HL-60 (cell line): ENCODE results near the gene OR52B6.

Source experiments
- DNase-seq, 2 experiments: peaks; one replicate each; pipeline ENCODE4 v3.0.0-alpha.2; 2010 to 2020; ENCODE audit warnings: low read depth in 1 of 2, low spot score in 1 of 2
- H3K27ac ChIP-seq: fragments of 250-450 bp; sonication (Bioruptor Pico); replicated peaks from 2 replicates; pipeline ENCODE4 v1.5.1; 2020; ENCODE audit warnings: mild to moderate bottlenecking, moderate library complexity
- H3K27me3 ChIP-seq: fragments of 250-450 bp; sonication (Bioruptor Pico); 2 replicates; pipeline ENCODE4 v1.5.1; 2021; ENCODE audit warnings: mild to moderate bottlenecking, moderate library complexity; ENCODE audit not compliant: insufficient read depth, poor library complexity, severe bottlenecking
- H3K4me3 ChIP-seq: replicated peaks from 2 replicates; pipeline ENCODE4 v1.5.1; 2011; ENCODE audit warnings: mild to moderate bottlenecking, control low read depth, low read length; ENCODE audit not compliant: insufficient read depth
- CTCF ChIP-seq: IDR thresholded peaks from one replicate; pipeline ENCODE4 v1.5.1; 2011; ENCODE audit warnings: low read length, control low read depth, inconsistent platforms; ENCODE audit not compliant: insufficient read depth
- GABPA ChIP-seq: IDR thresholded peaks from 2 replicates; pipeline ENCODE4 v1.6.1; 2012; ENCODE audit warnings: low read depth
- POLR2AphosphoS5 ChIP-seq: IDR thresholded peaks from 2 replicates; pipeline ENCODE4 v1.6.1; 2012; ENCODE audit warnings: low read depth
- REST ChIP-seq: IDR thresholded peaks from 2 replicates; pipeline ENCODE4 v1.6.1; 2012; ENCODE audit warnings: low read depth; ENCODE audit not compliant: insufficient replicate concordance
- SPI1 ChIP-seq: IDR thresholded peaks from 2 replicates; pipeline ENCODE4 v1.6.1; 2012; ENCODE audit warnings: low read depth, mild to moderate bottlenecking, borderline replicate concordance

OR52B6 gene

GRCh38 chr11:5605849-5606248 is 25.2 kb downstream of the OR52B6 start:
- no peak overlapping the region for H3K4me3 ChIP-seq
- DNase-seq: no peak
- H3K27ac ChIP-seq: no peak overlapping the region
- no peaks in the 10 kb centered on the region for H3K27me3 ChIP-seq
- no peak for TF ChIP-seq CTCF
- TF ChIP-seq SPI1: no peak
- TF ChIP-seq GABPA: no peak
- no peak for TF ChIP-seq REST
- TF ChIP-seq POLR2AphosphoS5: no peak

- Histone ChIP-seq H3K4me3 (no peak overlapping the region), H3K27me3 (no peaks in the 10 kb centered on the region), H3K27ac (no peak overlapping the region)
- DNase-seq: no peak
- no peak for TF ChIP-seq CTCF
- TF ChIP-seq POLR2AphosphoS5: no peak
- no peak for TF ChIP-seq REST
- TF ChIP-seq GABPA: no peak
- TF ChIP-seq SPI1: no peak
These were observed 28.1 kb downstream of the OR52B6 start for GRCh38 chr11:5608808-5609207.

- Histone ChIP-seq H3K27me3 (no peaks in the 10 kb centered on the region), H3K27ac (no peak overlapping the region), H3K4me3 (no peak overlapping the region)
- DNase-seq: no peak
- TF ChIP-seq SPI1: no peak
- no peak for TF ChIP-seq REST
- TF ChIP-seq GABPA: no peak
These were observed 29.8 kb downstream of the OR52B6 start for GRCh38 chr11:5610446-5610845.

- Histone ChIP-seq H3K27me3 (no peaks in the 10 kb centered on the region), H3K27ac (no peak overlapping the region), H3K4me3 (no peak overlapping the region)
- TF ChIP-seq POLR2AphosphoS5 (no peak), GABPA (no peak), SPI1 (no peak), REST (no peak), CTCF (no peak)
- no peak for DNase-seq
These were observed 30.9 kb downstream of the OR52B6 start for GRCh38 chr11:5611627-5612026.
